GM23248 (cell line): ENCODE results near the gene PAPPA2.

ENCODE experiments used
- EZH2 ChIP-seq: fragments of 200-600 bp; sonication (generic); IDR thresholded peaks from 2 replicates; pipeline ENCODE4 v1.6.1; 2018; ENCODE audit warnings: antibody characterized with exemption, mild to moderate bottlenecking; ENCODE audit not compliant: insufficient read depth, poor library complexity, severe bottlenecking
- EZH2phosphoT487 ChIP-seq: fragments of 200-600 bp; sonication (generic); IDR thresholded peaks from 2 replicates; pipeline ENCODE4 v1.6.1; 2018; ENCODE audit warnings: antibody characterized with exemption, moderate library complexity, mild to moderate bottlenecking, low read depth; ENCODE audit not compliant: insufficient read depth

GRCh38 chr1:176568185-176568584, 105.2 kb downstream of the PAPPA2 start:
- TF ChIP-seq EZH2 (no peak), EZH2phosphoT487 (no peak)
